Esophagus muscularis mucosa (tissue), 4 donors: ENCODE results near the gene AP3S1. TPM values are rescaled to one million over a fixed set of nuclear protein-coding genes. Genes with fewer than 3 reads are reported as not detected.
"Not testable (repeated sequence)": the region's sequence is repeated elsewhere in the genome, so short reads cannot be mapped to it uniquely, and the experiment has no call there.

ENCODE experiments used
- DNase-seq: peaks from one replicate; pipeline ENCODE4 v3.0.0-alpha.2; 2017; ENCODE audit errors: extremely low spot score
- H3K27ac ChIP-seq, 4 donors: fragments of 200-600 bp; sonication (generic); replicated peaks in 1 of 4; 1 replicate in 3 of 4; 2 replicates in 1 of 4; pipeline ENCODE4 v1.5.1; 2016 to 2019; ENCODE audit warnings: mild to moderate bottlenecking in 1 of 4
- H3K27me3 ChIP-seq, 4 donors: fragments of 200-600 bp; sonication (generic); one replicate each; pipeline versions ENCODE4 v1.5.1 to v1.6.0; 2016 to 2019
- H3K36me3 ChIP-seq, 4 donors: fragments of 200-600 bp; sonication (generic); one replicate each; pipeline ENCODE4 v1.5.1; 2016 to 2019
- H3K4me1 ChIP-seq, 4 donors: fragments of 200-600 bp; sonication (generic); one replicate each; pipeline ENCODE4 v1.5.1; 2016 to 2019
- H3K4me3 ChIP-seq, 4 donors: fragments of 200-600 bp; sonication (generic); 1 replicate in 2 of 4; 2 replicates in 2 of 4; pipeline ENCODE4 v1.5.1; 2016 to 2019; ENCODE audit warnings: mild to moderate bottlenecking in 4 of 4, moderate library complexity in 1 of 4
- H3K9me3 ChIP-seq, 4 donors: fragments of 200-600 bp; sonication (generic); 1 replicate in 3 of 4; 2 replicates in 1 of 4; pipeline ENCODE4 v1.5.1; 2016 to 2019
- CTCF ChIP-seq, 3 experiments: fragments of 200-600 bp in 2 of 3; fragments of 450-650 bp in 1 of 3; sonication (generic) in 2 of 3; IDR thresholded peaks; one replicate each; pipeline ENCODE4 v1.5.1; 2017 to 2019; ENCODE audit warnings: antibody characterized with exemption in 3 of 3, mild to moderate bottlenecking in 2 of 3, moderate library complexity in 1 of 3
- EP300 ChIP-seq: sonication (generic); formaldehyde crosslinking; IDR thresholded peaks from one replicate; pipeline ENCODE4 v1.6.1; 2017; ENCODE audit warnings: antibody characterized with exemption
- POLR2A ChIP-seq: fragments of 450-650 bp; IDR thresholded peaks from one replicate; pipeline ENCODE4 v1.6.1; 2017; ENCODE audit warnings: antibody characterized with exemption, moderate library complexity, mild to moderate bottlenecking, low read depth
- POLR2AphosphoS5 ChIP-seq, 2 donors: sonication (generic); formaldehyde crosslinking; IDR thresholded peaks; one replicate each; pipeline ENCODE4 v1.6.1; 2017; ENCODE audit warnings: antibody characterized with exemption in 2 of 2
- WGBS: methylation state at CpG from one replicate; pipeline ENCODE4 v1.1.5; 2018; 5-methylcytosine and 5-hydroxymethylcytosine counted together
- intact Hi-C: fragments of 100-400 bp; cut with DNase I; formaldehyde crosslinking; loops from one replicate; pipeline ENCODE4 v1.15.1; 2023
- total RNA-seq, 4 donors: library from RNA; depleted of rRNA; stranded (reverse); fragments of >200 nt; gene quantifications; one replicate each; pipeline versions ENCODE4 v1.1.0 to v1.2.1, GENCODE V29; 2016

AP3S1 gene
- total RNA-seq, 4 donors from 2014 or later = 44.2 to 74.2 (median 58.9) TPM

- no peak for DNase-seq
- intact Hi-C loops = no loop called here
- Histone ChIP-seq H3K4me3 (peak overlapping the region in 2 of 4 donors; percentile 68 to 70), H3K27ac (peak overlapping the region in 2 of 4 donors; percentile 81 to 88), H3K9me3 (no peaks in the 10 kb centered on the region), H3K36me3 (no peaks in the 10 kb centered on the region), H3K27me3 (peaks cover 0 to 34% (median 2%) of the 10 kb centered on the region in 4 donors), H3K4me1 (peaks cover 15 to 28% (median 22%) of the 10 kb centered on the region in 4 donors)
- 74% methylated on average over 7 of the region's 7 CpGs for WGBS
- TF ChIP-seq CTCF (IDR thresholded peaks at IDR 0.05) = no peak
- no peak for TF ChIP-seq EP300
- TF ChIP-seq POLR2AphosphoS5 (IDR thresholded peaks at IDR 0.05) = no peak
- no peak for TF ChIP-seq POLR2A
Measured at GRCh38 chr5:115817386-115817785, 24.3 kb upstream of the AP3S1 start.

GRCh38 chr5:115818821-115819220 lies 22.9 kb upstream of the AP3S1 start:
- H3K9me3 ChIP-seq = no peaks in the 10 kb centered on the region
- no peak for DNase-seq
- TF ChIP-seq POLR2AphosphoS5 (IDR thresholded peaks at IDR 0.05) = no peak
- TF ChIP-seq EP300 = no peak
- no peak for TF ChIP-seq CTCF (IDR thresholded peaks at IDR 0.05)
- no peak for TF ChIP-seq POLR2A
- H3K27ac ChIP-seq = no peak overlapping the region
- no peaks in the 10 kb centered on the region for H3K36me3 ChIP-seq
- peaks cover 0 to 33% (median 2%) of the 10 kb centered on the region in 4 donors for H3K27me3 ChIP-seq
- intact Hi-C loops = no loop called here
- H3K4me1 ChIP-seq = peaks cover 15 to 28% (median 22%) of the 10 kb centered on the region in 4 donors
- 98% methylated on average over 15 of the region's 18 CpGs for whole genome bisulfite sequencing
- H3K4me3 ChIP-seq = no peak overlapping the region

- H3K27ac ChIP-seq = no peak overlapping the region
- TF ChIP-seq CTCF (IDR thresholded peaks at IDR 0.05) (no peak), EP300 (no peak), POLR2A (no peak), POLR2AphosphoS5 (IDR thresholded peaks at IDR 0.05) (no peak)
- H3K36me3 ChIP-seq = no peaks in the 10 kb centered on the region
- peaks cover 0 to 12% (median 0%) of the 10 kb centered on the region in 4 donors for H3K27me3 ChIP-seq
- WGBS = 94% methylated on average over 1 of the region's 1 CpG
- H3K4me1 ChIP-seq = peaks cover 11 to 17% (median 14%) of the 10 kb centered on the region in 4 donors
- intact Hi-C loops = no loop called here
- DNase-seq = no peak
- no peak overlapping the region for H3K4me3 ChIP-seq
- H3K9me3 ChIP-seq = no peaks in the 10 kb centered on the region
Measured at GRCh38 chr5:115820846-115821245, 20.9 kb upstream of the AP3S1 start.

- WGBS = 93% methylated on average over 1 of the region's 1 CpG
- H3K27ac ChIP-seq, H3K4me3 ChIP-seq, H3K9me3 ChIP-seq, H3K27me3 ChIP-seq, H3K4me1 ChIP-seq, intact Hi-C loops, DNase-seq: not testable (repeated sequence)
- H3K36me3 ChIP-seq = peaks cover 0 to 26% (median 20%) of the 10 kb centered on the region in 4 donors
Measured at GRCh38 chr5:115824983-115825382, 16.8 kb upstream of the AP3S1 start.

- intact Hi-C loops = no loop called here
Measured at GRCh38 chr5:115825948-115826347, 15.8 kb upstream of the AP3S1 start.

More at GRCh38 chr5:115825948-115826347, 15.8 kb upstream of the AP3S1 start:
- TF ChIP-seq POLR2AphosphoS5 (IDR thresholded peaks at IDR 0.05) (no peak), EP300 (no peak), POLR2A (no peak), CTCF (IDR thresholded peaks at IDR 0.05) (no peak)
- no peak for DNase-seq
- WGBS = 100% methylated on average over 4 of the region's 4 CpGs
- Histone ChIP-seq H3K9me3 (no peaks in the 10 kb centered on the region), H3K27me3 (no peaks in the 10 kb centered on the region), H3K4me1 (peaks cover 0 to 3% (median under 1%) of the 10 kb centered on the region in 4 donors), H3K36me3 (peaks cover 0 to 36% (median 26%) of the 10 kb centered on the region in 4 donors), H3K4me3 (no peak overlapping the region), H3K27ac (no peak overlapping the region)
